ENCODE results near the gene AUP1.

- TF ChIP-seq, protein P1, sequence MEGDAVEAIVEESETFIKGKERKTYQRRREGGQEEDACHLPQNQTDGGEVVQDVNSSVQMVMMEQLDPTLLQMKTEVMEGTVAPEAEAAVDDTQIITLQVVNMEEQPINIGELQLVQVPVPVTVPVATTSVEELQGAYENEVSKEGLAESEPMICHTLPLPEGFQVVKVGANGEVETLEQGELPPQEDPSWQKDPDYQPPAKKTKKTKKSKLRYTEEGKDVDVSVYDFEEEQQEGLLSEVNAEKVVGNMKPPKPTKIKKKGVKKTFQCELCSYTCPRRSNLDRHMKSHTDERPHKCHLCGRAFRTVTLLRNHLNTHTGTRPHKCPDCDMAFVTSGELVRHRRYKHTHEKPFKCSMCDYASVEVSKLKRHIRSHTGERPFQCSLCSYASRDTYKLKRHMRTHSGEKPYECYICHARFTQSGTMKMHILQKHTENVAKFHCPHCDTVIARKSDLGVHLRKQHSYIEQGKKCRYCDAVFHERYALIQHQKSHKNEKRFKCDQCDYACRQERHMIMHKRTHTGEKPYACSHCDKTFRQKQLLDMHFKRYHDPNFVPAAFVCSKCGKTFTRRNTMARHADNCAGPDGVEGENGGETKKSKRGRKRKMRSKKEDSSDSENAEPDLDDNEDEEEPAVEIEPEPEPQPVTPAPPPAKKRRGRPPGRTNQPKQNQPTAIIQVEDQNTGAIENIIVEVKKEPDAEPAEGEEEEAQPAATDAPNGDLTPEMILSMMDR (conservative IDR thresholded peaks at IDR 0.05 in 1 of 2, IDR thresholded peaks at IDR 0.05 in 1 of 2; ENCODE audit: extremely low read depth in 1 of 2, insufficient read depth in 1 of 2, low read depth in 1 of 2, low read length in 2 of 2): no peak
- TF ChIP-seq EZH2 (IDR thresholded peaks at IDR 0.05; ENCODE audit: borderline replicate concordance, low read length): no peak
Measured at GRCh38 chr2:74555610-74556103, 26.2 kb upstream of the AUP1 start.

Data from mammary epithelial cell (primary cell).